H9 (cell line): Measurements from ENCODE around the gene WNT7B. TPM values are rescaled to one million over a fixed set of nuclear protein-coding genes. Genes with fewer than 3 reads are reported as not detected.

ENCODE experiments used
- DNase-seq: peaks from one replicate; pipeline ENCODE4 v3.0.0-alpha.2; 2017
- H2AFZ ChIP-seq: one replicate; pipeline ENCODE4 v1.6.1; 2013; ENCODE audit warnings: mild to moderate bottlenecking, low read length, control low read depth, moderate library complexity
- H2AK5ac ChIP-seq: 2 replicates; pipeline ENCODE4 v1.6.1; 2013; ENCODE audit warnings: low read length, control low read depth, mixed read lengths; ENCODE audit not compliant: insufficient read length
- H2BK120ac ChIP-seq: one replicate; pipeline ENCODE4 v1.6.1; 2013; ENCODE audit warnings: low read depth, mild to moderate bottlenecking, low read length, control low read depth, inconsistent platforms; ENCODE audit not compliant: poor library complexity, severe bottlenecking
- H2BK12ac ChIP-seq: 2 replicates; pipeline ENCODE4 v1.6.1; 2013; ENCODE audit warnings: low read length, control low read depth, mixed read lengths, low read depth; ENCODE audit not compliant: insufficient read length
- H2BK15ac ChIP-seq: 2 replicates; pipeline ENCODE4 v1.6.1; 2013; ENCODE audit warnings: low read depth, low read length, control low read depth
- H2BK20ac ChIP-seq: one replicate; pipeline ENCODE4 v1.6.1; 2013; ENCODE audit warnings: low read depth, mild to moderate bottlenecking, low read length, control low read depth, inconsistent platforms; ENCODE audit not compliant: poor library complexity, severe bottlenecking
- H2BK5ac ChIP-seq: 2 replicates; pipeline ENCODE4 v1.6.1; 2013; ENCODE audit warnings: low read length, control low read depth, mixed read lengths; ENCODE audit not compliant: insufficient read length
- H3K14ac ChIP-seq: 2 replicates; pipeline ENCODE4 v1.6.1; 2013; ENCODE audit warnings: low read length, control low read depth; ENCODE audit not compliant: insufficient read depth
- H3K18ac ChIP-seq: 2 replicates; pipeline ENCODE4 v1.6.1; 2013; ENCODE audit warnings: low read depth, mild to moderate bottlenecking, mixed read lengths, low read length, control low read depth; ENCODE audit not compliant: insufficient read length
- H3K23ac ChIP-seq: 2 replicates; pipeline ENCODE4 v1.6.1; 2013; ENCODE audit warnings: low read length, control low read depth, mixed read lengths, low read depth; ENCODE audit not compliant: insufficient read length
- H3K23me2 ChIP-seq: 2 replicates; pipeline ENCODE4 v1.6.1; 2013; ENCODE audit warnings: low read depth, mild to moderate bottlenecking, mixed read lengths, low read length, control low read depth; ENCODE audit not compliant: insufficient read length, poor library complexity, severe bottlenecking
- H3K27ac ChIP-seq: 2 replicates; pipeline ENCODE4 v1.5.1; 2013; ENCODE audit warnings: low read length, control low read depth, mixed read lengths, low read depth; ENCODE audit not compliant: insufficient read length
- H3K27me3 ChIP-seq: 2 replicates; pipeline ENCODE4 v1.6.1; 2013; ENCODE audit warnings: low read length, control low read depth, inconsistent platforms; ENCODE audit not compliant: insufficient read depth
- H3K4ac ChIP-seq: 2 replicates; pipeline ENCODE4 v1.6.1; 2013; ENCODE audit warnings: low read depth, mild to moderate bottlenecking, control low read depth, inconsistent platforms, low read length, moderate library complexity
- H3K4me1 ChIP-seq: 2 replicates; pipeline ENCODE4 v1.6.1; 2013; ENCODE audit warnings: low read length, control low read depth, inconsistent platforms; ENCODE audit not compliant: insufficient read depth
- H3K4me2 ChIP-seq: 2 replicates; pipeline ENCODE4 v1.6.1; 2013; ENCODE audit warnings: low read length, control low read depth, mixed read lengths; ENCODE audit not compliant: insufficient read length, insufficient read depth
- H3K56ac ChIP-seq: 2 replicates; pipeline ENCODE4 v1.6.1; 2013; ENCODE audit warnings: low read depth, mild to moderate bottlenecking, mixed read lengths, low read length, control low read depth; ENCODE audit not compliant: insufficient read length
- H3K79me1 ChIP-seq: 2 replicates; pipeline ENCODE4 v1.6.1; 2013; ENCODE audit warnings: low read depth, mild to moderate bottlenecking, moderate library complexity, low read length, control low read depth, inconsistent platforms; ENCODE audit not compliant: insufficient read depth, poor library complexity, severe bottlenecking
- H3K79me2 ChIP-seq: 2 replicates; pipeline ENCODE4 v1.6.1; 2013; ENCODE audit warnings: low read length, control low read depth, inconsistent platforms; ENCODE audit not compliant: insufficient read depth
- H3K9ac ChIP-seq: 2 replicates; pipeline ENCODE4 v1.6.1; 2013; ENCODE audit warnings: low read length, control low read depth, mixed read lengths; ENCODE audit not compliant: insufficient read length; ENCODE audit errors: extremely low read depth
- H3K9me3 ChIP-seq: one replicate; pipeline ENCODE4 v1.6.1; 2013; ENCODE audit warnings: low read depth, low read length, inconsistent platforms; ENCODE audit not compliant: control insufficient read depth
- H3T11ph ChIP-seq: one replicate; pipeline ENCODE4 v1.6.1; 2013; ENCODE audit warnings: mild to moderate bottlenecking, low read length, control low read depth, inconsistent platforms
- H4K20me1 ChIP-seq: one replicate; pipeline ENCODE4 v1.6.1; 2013; ENCODE audit not compliant: control insufficient read depth, insufficient read length, insufficient read depth
- H4K5ac ChIP-seq: 2 replicates; pipeline ENCODE4 v1.6.1; 2013; ENCODE audit warnings: low read depth, mild to moderate bottlenecking, mixed read lengths, low read length, control low read depth; ENCODE audit not compliant: insufficient read length
- H4K8ac ChIP-seq: replicated peaks from 2 replicates; pipeline ENCODE4 v1.6.1; 2013; ENCODE audit warnings: low read length, control low read depth, mixed read lengths, low read depth; ENCODE audit not compliant: insufficient read length
- H4K91ac ChIP-seq: 2 replicates; pipeline ENCODE4 v1.6.1; 2013; ENCODE audit warnings: low read depth, mild to moderate bottlenecking, moderate library complexity, mixed read lengths, low read length, control low read depth; ENCODE audit not compliant: insufficient read length
- H3K27ac Mint-ChIP-seq, 3 experiments: 2 replicates in 2 of 3; 3 replicates in 1 of 3; pipeline ENCODE4 v1.8.0; 2020 to 2021; ENCODE audit warnings: mixed read lengths in 3 of 3, mild to moderate bottlenecking in 1 of 3, moderate library complexity in 1 of 3
- H3K27me3 Mint-ChIP-seq: 2 replicates; pipeline ENCODE4 v1.8.0; 2021; ENCODE audit warnings: low read depth, mild to moderate bottlenecking, moderate library complexity, mixed read lengths
- H3K36me3 Mint-ChIP-seq, 3 experiments: 2 replicates in 2 of 3; 3 replicates in 1 of 3; pipeline ENCODE4 v1.8.0; 2020 to 2021; ENCODE audit warnings: low read depth in 3 of 3, mixed read lengths in 3 of 3; ENCODE audit not compliant: insufficient read depth in 1 of 3
- H3K4me1 Mint-ChIP-seq, 2 experiments: 2 replicates each; pipeline ENCODE4 v1.8.0; 2020; ENCODE audit warnings: mixed read lengths in 2 of 2
- H3K4me3 Mint-ChIP-seq, 2 experiments: 2 replicates in 1 of 2; 3 replicates in 1 of 2; pipeline ENCODE4 v1.8.0; 2020 to 2021; ENCODE audit warnings: mild to moderate bottlenecking in 2 of 2, mixed read lengths in 2 of 2, moderate library complexity in 1 of 2
- H3K9me3 Mint-ChIP-seq, 2 experiments: 2 replicates in 1 of 2; 3 replicates in 1 of 2; pipeline ENCODE4 v1.8.0; 2020; ENCODE audit warnings: mild to moderate bottlenecking in 2 of 2, mixed read lengths in 2 of 2, moderate library complexity in 1 of 2
- WGBS: extraction: QIAGEN DNeasy Blood & Tissue Kit; methylation state at CpG from one replicate; pipeline ENCODE4 v1.1.7; 2013; ENCODE audit warnings: missing lambda C conversion rate, low lambda C conversion rate, mixed read lengths; ENCODE audit not compliant: insufficient read length; ENCODE audit errors: extremely low coverage; 5-methylcytosine and 5-hydroxymethylcytosine counted together
- total RNA-seq: library from RNA; stranded (reverse); gene quantifications from 2 replicates; pipeline ENCODE4 v1.2.1, GENCODE V29; 2021
- TF ChIP-seq, protein P1 (sequence below): fragments of 200-600 bp; sonication (generic); conservative IDR thresholded peaks from 3 replicates; pipeline ENCODE4 v1.8.0; 2021; ENCODE audit warnings: antibody characterized with exemption, mild to moderate bottlenecking

Gene WNT7B
- total RNA-seq, 1 experiment from 2014 or later, result 0.09 TPM

DNA sequence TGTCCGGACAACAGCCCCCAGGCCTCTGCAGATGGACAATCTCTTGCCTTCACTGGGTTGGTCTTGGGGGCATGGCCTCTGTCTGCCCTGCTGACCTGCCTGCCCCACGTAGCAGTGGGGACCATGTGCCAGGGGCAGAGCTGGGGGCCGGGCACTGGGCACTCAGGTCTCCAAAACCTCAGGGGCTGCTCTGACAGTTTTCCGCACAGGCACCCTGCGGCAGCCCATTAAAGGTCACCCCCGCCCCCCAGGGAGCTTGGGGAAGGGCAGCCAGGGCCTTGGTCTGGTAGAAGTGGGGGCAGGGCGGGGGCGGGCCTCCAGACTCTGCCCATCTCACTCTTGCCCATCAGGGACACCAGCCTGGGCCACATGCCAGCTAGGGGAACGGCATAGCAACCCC is 49.9 kb downstream of the WNT7B start:
- H4K91ac ChIP-seq, result no peak overlapping the region
- H3K4me1 ChIP-seq, result no peaks in the 10 kb centered on the region
- Mint-ChIP-seq H3K9me3 (no peaks in the 10 kb centered on the region; a peak in 1 of 5 replicates), H3K27ac (no peak overlapping the region), H3K36me3 (no peaks in the 10 kb centered on the region), H3K4me1 (peaks cover 0 to 3% of the 10 kb centered on the region in 2 experiments; a peak in 1 of 4 replicates), H3K4me3 (no peak overlapping the region), H3K27me3 (peaks cover 5% of the 10 kb centered on the region)
- H3K4ac ChIP-seq, result no peak overlapping the region
- no peak overlapping the region for H3K4me2 ChIP-seq
- no CpG with 5 or more reads among the region's 9 CpGs for WGBS
- H3K79me1 ChIP-seq, result no peaks in the 10 kb centered on the region
- H3K18ac ChIP-seq, result no peak overlapping the region
- no peak overlapping the region for H2BK5ac ChIP-seq
- H2BK20ac ChIP-seq, result no peak overlapping the region
- H3T11ph ChIP-seq, result no peak overlapping the region
- TF ChIP-seq, protein P1, sequence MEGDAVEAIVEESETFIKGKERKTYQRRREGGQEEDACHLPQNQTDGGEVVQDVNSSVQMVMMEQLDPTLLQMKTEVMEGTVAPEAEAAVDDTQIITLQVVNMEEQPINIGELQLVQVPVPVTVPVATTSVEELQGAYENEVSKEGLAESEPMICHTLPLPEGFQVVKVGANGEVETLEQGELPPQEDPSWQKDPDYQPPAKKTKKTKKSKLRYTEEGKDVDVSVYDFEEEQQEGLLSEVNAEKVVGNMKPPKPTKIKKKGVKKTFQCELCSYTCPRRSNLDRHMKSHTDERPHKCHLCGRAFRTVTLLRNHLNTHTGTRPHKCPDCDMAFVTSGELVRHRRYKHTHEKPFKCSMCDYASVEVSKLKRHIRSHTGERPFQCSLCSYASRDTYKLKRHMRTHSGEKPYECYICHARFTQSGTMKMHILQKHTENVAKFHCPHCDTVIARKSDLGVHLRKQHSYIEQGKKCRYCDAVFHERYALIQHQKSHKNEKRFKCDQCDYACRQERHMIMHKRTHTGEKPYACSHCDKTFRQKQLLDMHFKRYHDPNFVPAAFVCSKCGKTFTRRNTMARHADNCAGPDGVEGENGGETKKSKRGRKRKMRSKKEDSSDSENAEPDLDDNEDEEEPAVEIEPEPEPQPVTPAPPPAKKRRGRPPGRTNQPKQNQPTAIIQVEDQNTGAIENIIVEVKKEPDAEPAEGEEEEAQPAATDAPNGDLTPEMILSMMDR, result no peak
- H4K5ac ChIP-seq, result no peak overlapping the region
- H2AK5ac ChIP-seq, result no peak overlapping the region
- no peak for DNase-seq
- H3K79me2 ChIP-seq, result no peaks in the 10 kb centered on the region
- H3K23ac ChIP-seq, result no peak overlapping the region
- no peak overlapping the region for H4K8ac ChIP-seq
- H3K27me3 ChIP-seq, result no peaks in the 10 kb centered on the region
- no peak overlapping the region for H2BK15ac ChIP-seq
- no peak overlapping the region for H3K14ac ChIP-seq
- no peaks in the 10 kb centered on the region for H3K23me2 ChIP-seq
- no peak overlapping the region for H3K56ac ChIP-seq
- H3K27ac ChIP-seq, result no peak overlapping the region
- H3K9me3 ChIP-seq, result no peaks in the 10 kb centered on the region
- H3K9ac ChIP-seq, result no peak overlapping the region
- no peak overlapping the region for H2BK12ac ChIP-seq
- no peak overlapping the region for H2BK120ac ChIP-seq
- H4K20me1 ChIP-seq, result no peaks in the 10 kb centered on the region
- no peak overlapping the region for H2AFZ ChIP-seq
